HG02840 (cell line): ENCODE data around the gene PROC.

Experiments
- ATAC-seq: cut with Tn5 transposase; IDR thresholded peaks from one replicate; pipeline ENCODE4 v1.9.1; 2021; ENCODE audit warnings: mild to moderate bottlenecking, moderate library complexity, moderate number of reproducible peaks; ENCODE audit not compliant: unreplicated experiment, low FRiP score

PROC gene

GRCh38 chr2:127413200-127413599, 5.0 kb upstream of the PROC start:
- ATAC-seq: no peak

- no peak for ATAC-seq
Observed at GRCh38 chr2:127413782-127414637, 4.2 kb upstream of the PROC start.

DNA sequence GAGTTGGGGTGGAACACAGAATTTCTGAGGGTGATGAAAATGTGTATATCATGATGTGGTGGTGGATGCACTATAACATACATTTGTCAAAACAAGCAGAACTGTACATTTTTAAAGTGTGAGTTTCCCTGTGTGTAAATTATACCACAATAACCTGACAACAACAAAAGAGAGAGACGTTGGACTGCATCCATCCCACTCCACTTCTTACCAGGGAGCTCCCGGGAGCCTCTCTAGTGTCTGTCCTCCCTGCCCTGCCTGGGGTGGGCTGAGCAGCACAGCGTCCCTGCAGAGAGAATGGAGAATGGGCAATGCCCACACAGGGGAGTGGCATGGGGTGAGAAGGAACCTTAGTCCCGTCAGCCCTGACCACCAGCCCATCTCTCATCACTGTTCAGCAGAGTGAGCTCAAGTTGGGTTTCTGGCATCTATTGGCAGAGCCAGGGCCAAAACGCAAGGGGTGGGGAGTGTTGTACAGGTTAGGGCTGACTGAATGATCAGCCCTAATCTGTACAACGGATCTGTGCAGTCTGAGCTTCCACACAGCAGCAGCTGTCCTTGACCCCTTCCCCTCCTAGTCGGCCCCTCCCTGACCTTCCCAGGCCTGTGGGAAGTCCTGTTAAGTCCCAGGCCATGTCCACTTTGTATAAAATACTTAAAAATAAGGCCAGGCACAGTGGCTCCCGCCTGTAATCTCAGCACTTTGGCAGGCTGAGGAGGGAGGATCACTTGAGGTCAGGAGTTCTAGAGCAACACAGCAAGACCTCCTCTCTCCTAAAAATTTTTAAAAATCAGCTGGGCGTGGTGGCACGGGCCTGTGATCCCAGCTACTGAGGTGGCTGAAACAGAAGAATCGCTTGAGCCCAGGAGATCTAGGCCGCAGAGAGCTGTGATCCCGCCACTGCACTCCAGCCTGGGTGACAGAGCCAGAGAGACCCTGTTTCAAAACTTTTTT, 3.3 kb upstream of the PROC start:
- no peak for ATAC-seq

GRCh38 chr2:127415593-127416505, 2.4 kb upstream of the PROC start:
- ATAC-seq: no peak

DNA sequence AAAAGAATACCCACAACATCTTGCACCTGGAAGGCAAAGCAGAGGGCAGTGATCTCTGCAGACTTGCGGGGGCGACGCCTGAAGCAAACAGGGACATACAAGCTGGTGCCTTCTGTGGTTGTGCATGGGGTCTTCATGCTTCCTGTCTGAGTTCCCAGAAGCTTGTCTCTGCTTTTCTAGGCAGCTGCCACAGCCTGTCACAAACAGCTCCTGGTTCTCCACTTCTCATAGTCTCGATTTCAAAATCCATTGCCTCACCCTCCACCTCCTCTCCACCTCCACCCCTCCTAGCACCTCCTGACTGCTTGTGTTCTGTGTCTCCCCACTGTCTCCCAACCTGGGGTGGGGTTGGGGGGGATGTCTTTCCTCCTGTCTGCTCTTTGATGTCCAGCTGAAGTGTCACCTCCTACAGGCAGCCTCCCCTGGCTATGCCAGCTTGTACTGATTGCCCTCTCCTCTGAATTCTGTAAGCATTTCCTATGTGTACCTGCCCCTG, 1.7 kb upstream of the PROC start:
- ATAC-seq: no peak

GRCh38 chr2:127417406-127417805, 821 bp upstream of the PROC start:
- no peak for ATAC-seq

DNA sequence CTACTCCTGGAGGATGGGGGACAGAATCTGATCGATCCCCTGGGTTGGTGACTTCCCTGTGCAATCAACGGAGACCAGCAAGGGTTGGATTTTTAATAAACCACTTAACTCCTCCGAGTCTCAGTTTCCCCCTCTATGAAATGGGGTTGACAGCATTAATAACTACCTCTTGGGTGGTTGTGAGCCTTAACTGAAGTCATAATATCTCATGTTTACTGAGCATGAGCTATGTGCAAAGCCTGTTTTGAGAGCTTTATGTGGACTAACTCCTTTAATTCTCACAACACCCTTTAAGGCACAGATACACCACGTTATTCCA, 844 bp downstream of the PROC start:
- ATAC-seq: no peak

DNA sequence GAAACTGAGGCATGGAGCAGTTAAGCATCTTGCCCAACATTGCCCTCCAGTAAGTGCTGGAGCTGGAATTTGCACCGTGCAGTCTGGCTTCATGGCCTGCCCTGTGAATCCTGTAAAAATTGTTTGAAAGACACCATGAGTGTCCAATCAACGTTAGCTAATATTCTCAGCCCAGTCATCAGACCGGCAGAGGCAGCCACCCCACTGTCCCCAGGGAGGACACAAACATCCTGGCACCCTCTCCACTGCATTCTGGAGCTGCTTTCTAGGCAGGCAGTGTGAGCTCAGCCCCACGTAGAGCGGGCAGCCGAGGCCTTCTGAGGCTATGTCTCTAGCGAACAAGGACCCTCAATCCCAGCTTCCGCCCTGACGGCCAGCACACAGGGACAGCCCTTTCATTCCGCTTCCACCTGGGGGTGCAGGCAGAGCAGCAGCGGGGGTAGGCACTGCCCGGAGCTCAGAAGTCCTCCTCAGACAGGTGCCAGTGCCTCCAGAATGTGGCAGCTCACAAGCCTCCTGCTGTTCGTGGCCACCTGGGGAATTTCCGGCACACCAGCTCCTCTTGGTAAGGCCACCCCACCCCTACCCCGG, 1.3 kb downstream of the PROC start:
- ATAC-seq: no peak

DNA sequence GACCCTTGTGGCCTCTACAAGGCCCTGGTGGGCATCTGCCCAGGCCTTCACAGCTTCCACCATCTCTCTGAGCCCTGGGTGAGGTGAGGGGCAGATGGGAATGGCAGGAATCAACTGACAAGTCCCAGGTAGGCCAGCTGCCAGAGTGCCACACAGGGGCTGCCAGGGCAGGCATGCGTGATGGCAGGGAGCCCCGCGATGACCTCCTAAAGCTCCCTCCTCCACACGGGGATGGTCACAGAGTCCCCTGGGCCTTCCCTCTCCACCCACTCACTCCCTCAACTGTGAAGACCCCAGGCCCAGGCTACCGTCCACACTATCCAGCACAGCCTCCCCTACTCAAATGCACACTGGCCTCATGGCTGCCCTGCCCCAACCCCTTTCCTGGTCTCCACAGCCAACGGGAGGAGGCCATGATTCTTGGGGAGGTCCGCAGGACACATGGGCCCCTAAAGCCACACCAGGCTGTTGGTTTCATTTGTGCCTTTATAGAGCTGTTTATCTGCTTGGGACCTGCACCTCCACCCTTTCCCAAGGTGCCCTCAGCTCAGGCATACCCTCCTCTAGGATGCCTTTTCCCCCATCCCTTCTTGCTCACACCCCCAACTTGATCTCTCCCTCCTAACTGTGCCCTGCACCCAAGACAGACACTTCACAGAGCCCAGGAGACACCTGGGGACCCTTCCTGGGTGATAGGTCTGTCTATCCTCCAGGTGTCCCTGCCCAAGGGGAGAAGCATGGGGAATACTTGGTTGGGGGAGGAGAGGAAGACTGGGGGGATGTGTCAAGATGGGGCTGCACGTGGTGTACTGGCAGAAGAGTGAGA, 2.0 kb downstream of the PROC start:
- ATAC-seq: no peak

GRCh38 chr2:127421116-127421800, 3.0 kb downstream of the PROC start:
- ATAC-seq: no peak

DNA sequence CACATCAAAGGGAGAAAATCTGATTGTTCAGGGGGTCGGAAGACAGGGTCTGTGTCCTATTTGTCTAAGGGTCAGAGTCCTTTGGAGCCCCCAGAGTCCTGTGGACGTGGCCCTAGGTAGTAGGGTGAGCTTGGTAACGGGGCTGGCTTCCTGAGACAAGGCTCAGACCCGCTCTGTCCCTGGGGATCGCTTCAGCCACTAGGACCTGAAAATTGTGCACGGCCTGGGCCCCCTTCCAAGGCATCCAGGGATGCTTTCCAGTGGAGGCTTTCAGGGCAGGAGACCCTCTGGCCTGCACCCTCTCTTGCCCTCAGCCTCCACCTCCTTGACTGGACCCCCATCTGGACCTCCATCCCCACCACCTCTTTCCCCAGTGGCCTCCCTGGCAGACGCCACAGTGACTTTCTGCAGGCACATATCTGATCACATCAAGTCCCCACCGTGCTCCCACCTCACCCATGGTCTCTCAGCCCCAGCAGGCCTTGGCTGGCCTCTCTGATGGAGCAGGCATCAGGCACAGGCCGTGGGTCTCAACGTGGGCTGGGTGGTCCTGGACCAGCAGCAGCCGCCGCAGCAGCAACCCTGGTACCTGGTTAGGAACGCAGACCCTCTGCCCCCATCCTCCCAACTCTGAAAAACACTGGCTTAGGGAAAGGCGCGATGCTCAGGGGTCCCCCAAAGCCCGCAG, 3.8 kb downstream of the PROC start:
- ATAC-seq: no peak

DNA sequence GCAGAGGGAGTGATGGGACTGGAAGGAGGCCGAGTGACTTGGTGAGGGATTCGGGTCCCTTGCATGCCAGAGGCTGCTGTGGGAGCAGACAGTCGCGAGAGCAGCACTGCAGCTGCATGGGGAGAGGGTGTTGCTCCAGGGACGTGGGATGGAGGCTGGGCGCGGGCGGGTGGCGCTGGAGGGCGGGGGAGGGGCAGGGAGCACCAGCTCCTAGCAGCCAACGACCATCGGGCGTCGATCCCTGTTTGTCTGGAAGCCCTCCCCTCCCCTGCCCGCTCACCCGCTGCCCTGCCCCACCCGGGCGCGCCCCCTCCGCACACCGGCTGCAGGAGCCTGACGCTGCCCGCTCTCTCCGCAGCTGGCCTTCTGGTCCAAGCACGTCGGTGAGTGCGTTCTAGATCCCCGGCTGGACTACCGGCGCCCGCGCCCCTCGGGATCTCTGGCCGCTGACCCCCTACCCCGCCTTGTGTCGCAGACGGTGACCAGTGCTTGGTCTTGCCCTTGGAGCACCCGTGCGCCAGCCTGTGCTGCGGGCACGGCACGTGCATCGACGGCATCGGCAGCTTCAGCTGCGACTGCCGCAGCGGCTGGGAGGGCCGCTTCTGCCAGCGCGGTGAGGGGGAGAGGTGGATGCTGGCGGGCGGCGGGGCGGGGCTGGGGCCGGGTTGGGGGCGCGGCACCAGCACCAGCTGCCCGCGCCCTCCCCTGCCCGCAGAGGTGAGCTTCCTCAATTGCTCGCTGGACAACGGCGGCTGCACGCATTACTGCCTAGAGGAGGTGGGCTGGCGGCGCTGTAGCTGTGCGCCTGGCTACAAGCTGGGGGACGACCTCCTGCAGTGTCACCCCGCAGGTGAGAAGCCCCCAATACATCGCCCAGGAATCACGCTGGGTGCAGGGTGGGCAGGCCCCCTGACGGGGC, 4.6 kb downstream of the PROC start:
- no peak for ATAC-seq

DNA sequence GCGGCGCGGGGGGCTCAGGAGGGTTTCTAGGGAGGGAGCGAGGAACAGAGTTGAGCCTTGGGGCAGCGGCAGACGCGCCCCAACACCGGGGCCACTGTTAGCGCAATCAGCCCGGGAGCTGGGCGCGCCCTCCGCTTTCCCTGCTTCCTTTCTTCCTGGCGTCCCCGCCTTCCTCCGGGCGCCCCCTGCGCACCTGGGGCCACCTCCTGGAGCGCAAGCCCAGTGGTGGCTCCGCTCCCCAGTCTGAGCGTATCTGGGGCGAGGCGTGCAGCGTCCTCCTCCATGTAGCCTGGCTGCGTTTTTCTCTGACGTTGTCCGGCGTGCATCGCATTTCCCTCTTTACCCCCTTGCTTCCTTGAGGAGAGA, 5.2 kb downstream of the PROC start:
- no peak for ATAC-seq

DNA sequence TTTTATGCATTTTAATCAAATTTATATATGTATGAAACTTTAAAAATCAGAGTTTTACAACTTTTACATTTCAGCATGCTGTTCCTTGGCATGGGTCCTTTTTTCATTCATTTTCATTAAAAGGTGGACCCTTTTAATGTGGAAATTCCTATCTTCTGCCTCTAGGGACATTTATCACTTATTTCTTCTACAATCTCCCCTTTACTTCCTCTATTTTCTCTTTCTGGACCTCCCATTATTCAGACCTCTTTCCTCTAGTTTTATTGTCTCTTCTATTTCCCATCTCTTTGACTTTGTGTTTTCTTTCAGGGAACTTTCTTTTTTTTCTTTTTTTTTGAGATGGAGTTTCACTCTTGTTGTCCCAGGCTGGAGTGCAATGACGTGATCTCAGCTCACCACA, 5.7 kb downstream of the PROC start:
- ATAC-seq: no peak

- ATAC-seq: no peak
Observed at GRCh38 chr2:127424598-127425520, 6.6 kb downstream of the PROC start.
